Ishikawa (cell line): ENCODE results near the gene TMEM139.

Experiments
- EP300 ChIP-seq: IDR thresholded peaks from 2 replicates; pipeline ENCODE4 v1.6.1; 2012; ENCODE audit warnings: borderline replicate concordance
- FOXM1 ChIP-seq: IDR thresholded peaks from 2 replicates; pipeline ENCODE4 v1.6.1; 2012; ENCODE audit warnings: low read depth, borderline replicate concordance
- MAX ChIP-seq: IDR thresholded peaks from 2 replicates; pipeline ENCODE4 v1.6.1; 2012
- TCF12 ChIP-seq: IDR thresholded peaks from 2 replicates; pipeline ENCODE4 v1.6.1; 2012; ENCODE audit warnings: low read depth
- YY1 ChIP-seq: IDR thresholded peaks from 2 replicates; pipeline ENCODE4 v1.6.1; 2012; ENCODE audit warnings: low read depth

GRCh38 chr7:143272871-143273270, 11.9 kb upstream of the TMEM139 start:
- TF ChIP-seq EP300 (no peak), YY1 (no peak), FOXM1 (no peak), MAX (no peak), TCF12 (no peak)
